Measurements from ENCODE around the gene SPIRE1. TPM values are rescaled to one million over a fixed set of nuclear protein-coding genes. Genes with fewer than 3 reads are reported as not detected.

The SPIRE1 gene
- total and polyA plus RNA-seq, 4 donors: 0.29 to 5.7 (median 3.2) TPM

DNA sequence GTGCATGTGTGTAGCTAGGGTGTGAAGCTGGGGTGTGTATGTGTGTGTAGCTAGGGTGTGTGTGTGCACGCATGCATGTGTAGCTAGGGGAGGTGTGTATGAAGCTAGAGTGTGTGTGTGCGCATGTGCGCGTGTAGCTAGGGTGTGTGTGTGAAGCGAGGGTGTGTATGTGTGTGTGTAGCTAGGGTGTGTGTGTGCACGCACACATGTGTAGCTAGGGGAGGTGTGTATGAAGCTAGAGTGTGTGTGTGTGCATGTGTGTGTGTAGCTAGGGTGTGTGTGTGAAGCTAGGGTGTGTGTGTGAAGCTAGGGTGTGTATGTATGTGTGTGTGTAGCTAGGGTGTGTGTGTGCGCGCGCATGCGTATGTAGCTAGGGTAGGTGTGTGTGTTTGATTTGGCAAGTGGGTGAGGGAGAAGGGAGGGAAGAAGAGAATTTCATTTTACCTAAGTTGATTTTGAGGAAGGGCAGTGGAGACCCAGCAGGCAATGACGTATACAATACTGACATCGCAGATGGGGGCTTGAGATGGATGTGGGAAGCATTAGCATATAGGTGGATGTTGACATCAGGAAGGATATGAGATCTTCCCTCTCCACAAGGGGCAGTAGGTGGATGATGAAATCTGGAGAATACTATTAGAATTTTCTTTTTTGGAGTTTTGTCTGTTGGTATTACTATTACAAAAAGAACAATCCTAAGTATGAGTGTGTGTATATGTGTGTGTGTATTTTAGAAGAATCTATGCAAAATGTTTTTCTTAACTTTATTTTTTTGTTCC lies 179.4 kb downstream of the SPIRE1 start (continued):
- TF ChIP-seq, protein P1, sequence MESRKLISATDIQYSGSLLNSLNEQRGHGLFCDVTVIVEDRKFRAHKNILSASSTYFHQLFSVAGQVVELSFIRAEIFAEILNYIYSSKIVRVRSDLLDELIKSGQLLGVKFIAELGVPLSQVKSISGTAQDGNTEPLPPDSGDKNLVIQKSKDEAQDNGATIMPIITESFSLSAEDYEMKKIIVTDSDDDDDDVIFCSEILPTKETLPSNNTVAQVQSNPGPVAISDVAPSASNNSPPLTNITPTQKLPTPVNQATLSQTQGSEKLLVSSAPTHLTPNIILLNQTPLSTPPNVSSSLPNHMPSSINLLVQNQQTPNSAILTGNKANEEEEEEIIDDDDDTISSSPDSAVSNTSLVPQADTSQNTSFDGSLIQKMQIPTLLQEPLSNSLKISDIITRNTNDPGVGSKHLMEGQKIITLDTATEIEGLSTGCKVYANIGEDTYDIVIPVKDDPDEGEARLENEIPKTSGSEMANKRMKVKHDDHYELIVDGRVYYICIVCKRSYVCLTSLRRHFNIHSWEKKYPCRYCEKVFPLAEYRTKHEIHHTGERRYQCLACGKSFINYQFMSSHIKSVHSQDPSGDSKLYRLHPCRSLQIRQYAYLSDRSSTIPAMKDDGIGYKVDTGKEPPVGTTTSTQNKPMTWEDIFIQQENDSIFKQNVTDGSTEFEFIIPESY (IDR thresholded peaks at IDR 0.05): no peak
- TF ChIP-seq GABPA (IDR thresholded peaks at IDR 0.05 in 1 of 2, conservative IDR thresholded peaks at IDR 0.05 in 1 of 2) (no peak), JUND (IDR thresholded peaks at IDR 0.05) (no peak)

DNA sequence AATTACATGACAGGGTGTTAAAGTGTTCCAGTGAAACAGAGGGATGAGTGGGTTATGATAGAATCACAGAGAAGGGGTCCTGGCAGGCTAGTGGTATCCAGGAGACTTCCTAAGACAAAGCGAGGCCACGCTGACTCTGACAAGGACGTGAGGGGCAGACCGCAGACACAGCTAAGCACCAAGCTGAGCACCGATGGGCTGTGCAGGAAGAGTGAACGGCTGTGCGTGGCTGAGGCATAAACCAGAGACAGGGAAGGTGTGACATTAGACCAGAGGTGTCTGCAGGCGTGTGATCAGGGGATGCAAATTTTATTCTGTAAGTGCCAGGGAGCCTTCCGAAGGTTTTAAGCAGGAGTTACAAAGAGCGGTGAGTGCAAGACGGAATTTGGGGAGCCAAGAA lies 180.3 kb downstream of the SPIRE1 start:
- TF ChIP-seq TAF1 (conservative IDR thresholded peaks at IDR 0.05): no peak
- no peak for TF ChIP-seq SP1 (IDR thresholded peaks at IDR 0.05)
- no peak for TF ChIP-seq RXRA (IDR thresholded peaks at IDR 0.05)
- no peak for TF ChIP-seq ATF3 (IDR thresholded peaks at IDR 0.05)
- no peak for TF ChIP-seq CTCF (IDR thresholded peaks at IDR 0.05; ENCODE audit: low read depth, low read length, missing input control)
- TF ChIP-seq NR2F2 (IDR thresholded peaks at IDR 0.05): no peak
- TF ChIP-seq, protein P1 (IDR thresholded peaks at IDR 0.05): no peak
- no peak for TF ChIP-seq REST (IDR thresholded peaks at IDR 0.05)
- Histone ChIP-seq H3K9ac (ENCODE audit: low read depth in 1 of 2, low read length in 2 of 2) (no peak overlapping the region), H3K27me3 (ENCODE audit: control insufficient read depth in 4 of 4, insufficient read depth in 4 of 4, low read length in 3 of 4) (no peaks in the 10 kb centered on the region), H3K9me3 (ENCODE audit: control insufficient read depth in 4 of 4, low read length in 3 of 4) (no peaks in the 10 kb centered on the region), H3K4me1 (ENCODE audit: control insufficient read depth in 4 of 4, insufficient read depth in 4 of 4, low read length in 3 of 4) (no peaks in the 10 kb centered on the region), H3K36me3 (ENCODE audit: control insufficient read depth in 4 of 4, insufficient read depth in 3 of 4, low read depth in 1 of 4, low read length in 3 of 4) (peaks cover 0 to 9% (median 4%) of the 10 kb centered on the region in 4 donors), H3K4me3 (ENCODE audit: low read depth in 1 of 3, low read length in 3 of 3) (no peak overlapping the region), H3K27ac (ENCODE audit: low read depth in 1 of 2, low read length in 2 of 2) (no peak overlapping the region)
- 92% methylated on average over 11 of the region's 11 CpGs for WGBS
- DNase-seq (ENCODE audit: low spot score): no peak
